ENCODE measurements around the gene DUOX1. TPM values are rescaled to one million over a fixed set of nuclear protein-coding genes. Genes with fewer than 3 reads are reported as not detected.
"Not testable (repeated sequence)": the region's sequence is repeated elsewhere in the genome, so short reads cannot be mapped to it uniquely, and the experiment has no call there.

Gene DUOX1
- total RNA-seq (under 1 TPM; 0.46 to 0.94 (median 0.59) TPM), polyA plus RNA-seq (under 1 TPM; 0.03 to 0.18 (median 0.17) TPM)
- long read RNA-seq, donor 1 = 0 reads
- long read RNA-seq, donor 2, partial matches to known transcripts = 0 of 7 reads
- long read RNA-seq, donor 2, other reads (novel, unspliced or antisense) = 7 of 7 reads

GRCh38 chr15:45129651-45130129 lies at the start of gene DUOX1, which contains the start of gene DUOXA1:
Gene DUOX1, plus strand, starts transcription at chr15:45129994. Its CDS starts 1,973 bp downstream, at chr15:45131967.
Gene DUOXA1, minus strand, starts transcription at chr15:45129879. Its CDS starts 6,865 bp downstream, at chr15:45123014.
- ATAC-seq (peak in 3 of 4 donors; percentile 27 to 60 (median 52)), DNase-seq (peak; percentile 47 to 66)
- H3K27me3 ChIP-seq (ENCODE audit: insufficient read depth in 3 of 3, low read length in 2 of 3) = peaks cover 0 to 63% (median 18%) of the 10 kb centered on the region in 3 donors
- no peaks in the 10 kb centered on the region for H3K4me1 ChIP-seq
- intact Hi-C loops (cut with DNase I) = no loop called here
- no peak for TF ChIP-seq CTCF (IDR thresholded peaks at IDR 0.05)
- peak within 1 kb of the TSS; percentile 48 for H3K4me3 ChIP-seq
- H3K9me3 ChIP-seq = no peaks in the 10 kb centered on the region
- H3K36me3 ChIP-seq (ENCODE audit: insufficient read depth in 1 of 2, low read depth in 1 of 2) = no peaks in the 10 kb centered on the region
- whole genome bisulfite sequencing, 3 donors = 2 to 3% (median 2%) methylated on average over 38 to 46 of the region's 46 CpGs
- no peak within 1 kb of the TSS for H3K27ac ChIP-seq

GRCh38 chr15:45080593-45080992 lies 49.2 kb upstream of the DUOX1 start:
- WGBS, 3 donors = 80 to 89% (median 88%) methylated on average over 2 of the region's 3 CpGs
- H3K27ac ChIP-seq; H3K9me3 ChIP-seq; H3K27me3 ChIP-seq (ENCODE audit: insufficient read depth in 3 of 3, low read length in 2 of 3); H3K36me3 ChIP-seq (ENCODE audit: insufficient read depth in 1 of 2, low read depth in 1 of 2); H3K4me3 ChIP-seq; intact Hi-C loops (cut with DNase I); ATAC-seq; H3K4me1 ChIP-seq; DNase-seq: not testable (repeated sequence)

- DNase-seq; H3K27ac ChIP-seq; H3K4me3 ChIP-seq; H3K27me3 ChIP-seq (ENCODE audit: insufficient read depth in 3 of 3, low read length in 2 of 3); ATAC-seq; H3K36me3 ChIP-seq (ENCODE audit: insufficient read depth in 1 of 2, low read depth in 1 of 2); H3K4me1 ChIP-seq; H3K9me3 ChIP-seq; intact Hi-C loops (cut with DNase I): not testable (repeated sequence)
- 81 to 84% (median 83%) methylated on average over 8 to 10 of the region's 10 CpGs for WGBS, 3 donors
Observed at GRCh38 chr15:45082412-45082811, 47.4 kb upstream of the DUOX1 start.

- no peak for TF ChIP-seq CTCF (IDR thresholded peaks at IDR 0.05)
- Histone ChIP-seq H3K27ac (no peak overlapping the region), H3K9me3 (no peaks in the 10 kb centered on the region), H3K4me1 (no peaks in the 10 kb centered on the region), H3K36me3 (ENCODE audit: insufficient read depth in 1 of 2, low read depth in 1 of 2) (no peaks in the 10 kb centered on the region), H3K27me3 (ENCODE audit: insufficient read depth in 3 of 3, low read length in 2 of 3) (peaks cover 0 to 3% (median 0%) of the 10 kb centered on the region in 3 donors), H3K4me3 (no peak overlapping the region)
- DNase-seq (no peak), ATAC-seq (no peak)
- intact Hi-C loops (cut with DNase I) = no loop called here
Observed at GRCh38 chr15:45083223-45083622, 46.6 kb upstream of the DUOX1 start.

- ATAC-seq = no peak
- 68 to 74% (median 71%) methylated on average over 3 of the region's 3 CpGs for WGBS, 3 donors
- no peak overlapping the region for H3K4me3 ChIP-seq
- TF ChIP-seq CTCF (IDR thresholded peaks at IDR 0.05) = no peak
- no peaks in the 10 kb centered on the region for H3K9me3 ChIP-seq
- intact Hi-C loops (cut with DNase I) = no loop called here
- peaks cover 0 to 3% (median 0%) of the 10 kb centered on the region in 3 donors for H3K27me3 ChIP-seq (ENCODE audit: insufficient read depth in 3 of 3, low read length in 2 of 3)
- H3K27ac ChIP-seq = no peak overlapping the region
- no peaks in the 10 kb centered on the region for H3K36me3 ChIP-seq (ENCODE audit: insufficient read depth in 1 of 2, low read depth in 1 of 2)
- no peak for DNase-seq
- no peaks in the 10 kb centered on the region for H3K4me1 ChIP-seq
Observed at GRCh38 chr15:45084163-45084562, 45.6 kb upstream of the DUOX1 start.
